ENCODE measurements around the gene GOPC.

GRCh38 chr6:117525607-117526006 is 76.7 kb downstream of the GOPC start:
- TF ChIP-seq GATA3 (IDR thresholded peaks at IDR 0.05; ENCODE audit: low read depth, low read length) (no peak), GATA2 (IDR thresholded peaks at IDR 0.05; ENCODE audit: low read depth, low read length) (no peak)
